Sigmoid colon (tissue), 3 donors: ENCODE measurements around the gene PTPN14.

Experiments used
- POLR2A ChIP-seq, 2 donors: fragments of 450-650 bp; IDR thresholded peaks; one replicate each; pipeline ENCODE4 v1.6.1; 2016; ENCODE audit warnings: antibody characterized with exemption in 2 of 2, mild to moderate bottlenecking in 2 of 2, moderate library complexity in 2 of 2
- TF ChIP-seq, protein P1 (sequence below), 4 experiments: fragments of 450-650 bp in 3 of 4; fragments of 200-600 bp in 1 of 4; IDR thresholded peaks; one replicate each; pipeline ENCODE4 v1.5.1; 2016 to 2019; ENCODE audit warnings: antibody characterized with exemption in 4 of 4, mild to moderate bottlenecking in 3 of 4, moderate library complexity in 2 of 4

DNA sequence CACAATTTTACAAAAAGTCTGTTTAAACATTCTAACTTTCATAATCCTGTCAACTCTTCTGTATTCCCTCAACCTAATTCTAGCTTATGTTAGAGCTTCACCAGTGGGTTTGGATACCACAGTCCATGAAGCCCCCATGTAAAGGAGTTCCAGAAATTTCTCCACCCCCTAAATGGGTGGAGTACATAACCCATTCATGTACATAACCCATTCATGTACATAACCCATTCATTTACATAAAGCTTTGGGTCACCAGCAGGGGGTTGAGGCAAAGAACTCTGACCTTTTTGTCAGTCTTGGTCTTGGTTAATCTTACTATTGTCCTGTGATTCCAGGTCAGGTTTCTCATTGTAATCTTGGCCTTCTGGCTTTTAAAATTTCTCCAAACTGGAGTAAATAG, 208.9 kb downstream of the PTPN14 start:
- TF ChIP-seq, protein P1, sequence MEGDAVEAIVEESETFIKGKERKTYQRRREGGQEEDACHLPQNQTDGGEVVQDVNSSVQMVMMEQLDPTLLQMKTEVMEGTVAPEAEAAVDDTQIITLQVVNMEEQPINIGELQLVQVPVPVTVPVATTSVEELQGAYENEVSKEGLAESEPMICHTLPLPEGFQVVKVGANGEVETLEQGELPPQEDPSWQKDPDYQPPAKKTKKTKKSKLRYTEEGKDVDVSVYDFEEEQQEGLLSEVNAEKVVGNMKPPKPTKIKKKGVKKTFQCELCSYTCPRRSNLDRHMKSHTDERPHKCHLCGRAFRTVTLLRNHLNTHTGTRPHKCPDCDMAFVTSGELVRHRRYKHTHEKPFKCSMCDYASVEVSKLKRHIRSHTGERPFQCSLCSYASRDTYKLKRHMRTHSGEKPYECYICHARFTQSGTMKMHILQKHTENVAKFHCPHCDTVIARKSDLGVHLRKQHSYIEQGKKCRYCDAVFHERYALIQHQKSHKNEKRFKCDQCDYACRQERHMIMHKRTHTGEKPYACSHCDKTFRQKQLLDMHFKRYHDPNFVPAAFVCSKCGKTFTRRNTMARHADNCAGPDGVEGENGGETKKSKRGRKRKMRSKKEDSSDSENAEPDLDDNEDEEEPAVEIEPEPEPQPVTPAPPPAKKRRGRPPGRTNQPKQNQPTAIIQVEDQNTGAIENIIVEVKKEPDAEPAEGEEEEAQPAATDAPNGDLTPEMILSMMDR (IDR thresholded peaks at IDR 0.05), result no peak
- no peak for TF ChIP-seq POLR2A (IDR thresholded peaks at IDR 0.05)
